Suprapubic skin (tissue), 4 donors: ENCODE data around the gene CREB5.

ENCODE experiments used
- EP300 ChIP-seq: sonication (generic); formaldehyde crosslinking; IDR thresholded peaks from one replicate; pipeline ENCODE4 v1.6.1; 2017; ENCODE audit warnings: antibody characterized with exemption
- POLR2A ChIP-seq, 2 donors: fragments of 450-650 bp; IDR thresholded peaks; one replicate each; pipeline ENCODE4 v1.6.1; 2017; ENCODE audit warnings: antibody characterized with exemption in 2 of 2, mild to moderate bottlenecking in 2 of 2, moderate library complexity in 2 of 2
- POLR2AphosphoS5 ChIP-seq, 3 donors: sonication (generic); formaldehyde crosslinking; IDR thresholded peaks; one replicate each; pipeline ENCODE4 v1.6.1; 2017; ENCODE audit warnings: antibody characterized with exemption in 3 of 3
- TF ChIP-seq, protein P1 (sequence below), 2 donors: fragments of 200-600 bp in 1 of 2; fragments of 450-650 bp in 1 of 2; sonication (generic) in 1 of 2; IDR thresholded peaks; one replicate each; pipeline ENCODE4 v1.5.1; 2016 to 2019; ENCODE audit warnings: antibody characterized with exemption in 2 of 2, mild to moderate bottlenecking in 1 of 2, moderate library complexity in 1 of 2

DNA sequence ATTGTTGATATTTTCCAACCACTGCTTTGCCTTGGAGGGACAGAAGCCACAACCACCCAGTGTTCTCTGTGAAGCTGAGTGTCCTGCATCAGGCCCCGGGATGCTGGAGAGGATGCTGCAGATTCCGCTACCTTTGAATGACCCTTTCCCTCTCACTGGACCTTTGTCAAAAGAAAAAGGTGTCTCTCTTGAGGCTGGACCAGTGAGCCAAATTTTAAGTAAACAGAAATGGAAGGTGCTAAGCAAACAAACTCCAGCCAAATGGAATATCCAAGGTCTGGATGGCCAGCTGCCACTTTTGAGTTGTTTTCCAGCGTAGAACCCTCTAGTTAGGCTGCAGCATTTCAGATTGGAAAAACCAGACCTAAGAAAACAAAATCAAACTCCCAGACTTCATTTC is 400.3 kb downstream of the CREB5 start:
- TF ChIP-seq EP300 (no peak), POLR2A (IDR thresholded peaks at IDR 0.05) (no peak), POLR2AphosphoS5 (IDR thresholded peaks at IDR 0.05) (no peak)
- TF ChIP-seq, protein P1, sequence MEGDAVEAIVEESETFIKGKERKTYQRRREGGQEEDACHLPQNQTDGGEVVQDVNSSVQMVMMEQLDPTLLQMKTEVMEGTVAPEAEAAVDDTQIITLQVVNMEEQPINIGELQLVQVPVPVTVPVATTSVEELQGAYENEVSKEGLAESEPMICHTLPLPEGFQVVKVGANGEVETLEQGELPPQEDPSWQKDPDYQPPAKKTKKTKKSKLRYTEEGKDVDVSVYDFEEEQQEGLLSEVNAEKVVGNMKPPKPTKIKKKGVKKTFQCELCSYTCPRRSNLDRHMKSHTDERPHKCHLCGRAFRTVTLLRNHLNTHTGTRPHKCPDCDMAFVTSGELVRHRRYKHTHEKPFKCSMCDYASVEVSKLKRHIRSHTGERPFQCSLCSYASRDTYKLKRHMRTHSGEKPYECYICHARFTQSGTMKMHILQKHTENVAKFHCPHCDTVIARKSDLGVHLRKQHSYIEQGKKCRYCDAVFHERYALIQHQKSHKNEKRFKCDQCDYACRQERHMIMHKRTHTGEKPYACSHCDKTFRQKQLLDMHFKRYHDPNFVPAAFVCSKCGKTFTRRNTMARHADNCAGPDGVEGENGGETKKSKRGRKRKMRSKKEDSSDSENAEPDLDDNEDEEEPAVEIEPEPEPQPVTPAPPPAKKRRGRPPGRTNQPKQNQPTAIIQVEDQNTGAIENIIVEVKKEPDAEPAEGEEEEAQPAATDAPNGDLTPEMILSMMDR (IDR thresholded peaks at IDR 0.05): no peak
